Body of pancreas (tissue), 4 donors: ENCODE measurements around the gene HBG2. TPM values are rescaled to one million over a fixed set of nuclear protein-coding genes. Genes with fewer than 3 reads are reported as not detected.

Experiments used
- ATAC-seq: fragments of 150-250 bp; one replicate; pipeline ENCODE4 v1.9.1; 2016
- DNase-seq, 4 donors: peaks; one replicate each; pipeline ENCODE4 v3.0.0-alpha.2; 2019
- H3K27ac ChIP-seq, 4 donors: fragments of 200-600 bp; sonication (generic); 1 replicate in 3 of 4; 2 replicates in 1 of 4; pipeline versions ENCODE4 v1.5.1 to v1.6.1; 2016 to 2019; ENCODE audit warnings: mild to moderate bottlenecking in 1 of 4, mixed read lengths in 1 of 4, moderate library complexity in 1 of 4
- H3K27me3 ChIP-seq, 2 donors: fragments of 200-600 bp; sonication (generic); one replicate each; pipeline ENCODE4 v1.6.0; 2016; ENCODE audit warnings: mild to moderate bottlenecking in 1 of 2
- H3K36me3 ChIP-seq, 2 donors: fragments of 200-600 bp; sonication (generic); replicated peaks in 1 of 2; 2 replicates each; pipeline ENCODE4 v1.5.1; 2016; ENCODE audit warnings: low read depth in 2 of 2; ENCODE audit not compliant: insufficient read depth in 1 of 2
- H3K4me1 ChIP-seq: fragments of 200-600 bp; sonication (generic); one replicate; pipeline ENCODE4 v1.6.0; 2016
- H3K4me3 ChIP-seq, 2 donors: fragments of 200-600 bp; sonication (generic); 1 replicate in 1 of 2; 2 replicates in 1 of 2; pipeline ENCODE4 v1.5.1; 2016 to 2019
- H3K9me3 ChIP-seq, 3 donors: fragments of 200-600 bp; sonication (generic); 1 replicate in 2 of 3; 2 replicates in 1 of 3; pipeline ENCODE4 v1.5.1; 2016
- POLR2A ChIP-seq, 3 donors: fragments of 450-650 bp; IDR thresholded peaks; one replicate each; pipeline ENCODE4 v1.6.1; 2016; ENCODE audit warnings: antibody characterized with exemption in 3 of 3, mild to moderate bottlenecking in 2 of 3
- WGBS, 2 donors: methylation state at CpG; one replicate each; pipeline ENCODE4 v1.1.5; 2017; 5-methylcytosine and 5-hydroxymethylcytosine counted together
- intact Hi-C: fragments of 100-400 bp; cut with DNase I; formaldehyde crosslinking; loops from one replicate; pipeline ENCODE4 v1.15.1; 2023
- total RNA-seq, 2 donors: library from RNA; depleted of rRNA; stranded (reverse); fragments of >200 nt; gene quantifications; one replicate each; pipeline ENCODE4 v1.1.0, GENCODE V29; 2016
- TF ChIP-seq, protein P1 (sequence below), 7 experiments: fragments of 450-650 bp in 4 of 7; fragments of 200-600 bp in 3 of 7; sonication (generic) in 3 of 7; IDR thresholded peaks; one replicate each; pipeline ENCODE4 v1.5.1; 2016 to 2019; ENCODE audit warnings: antibody characterized with exemption in 7 of 7

Gene HBG2
- total RNA-seq, 2 donors from 2014 or later = not detected

DNA sequence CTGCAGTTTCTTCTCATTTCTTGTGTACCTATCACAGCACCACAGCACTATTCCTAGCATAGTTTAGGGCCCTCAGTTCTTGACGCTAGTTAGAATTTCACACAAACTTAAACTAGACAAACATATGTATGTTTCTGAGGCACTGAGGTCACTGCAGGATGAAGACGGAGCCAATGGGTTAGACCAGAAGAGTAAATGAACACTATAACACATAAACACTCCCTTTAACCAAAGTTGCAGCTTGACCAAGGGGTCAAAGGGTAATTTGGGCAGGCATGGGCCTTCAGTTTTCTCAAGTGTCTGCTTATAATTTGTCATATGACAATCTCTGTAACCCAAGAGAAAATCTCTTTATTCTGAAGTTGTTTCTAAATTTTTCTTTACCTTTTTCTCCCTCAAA is 28.0 kb upstream of the HBG2 start:
- Histone ChIP-seq H3K27me3 (no peaks in the 10 kb centered on the region), H3K4me3 (no peak overlapping the region), H3K9me3 (no peaks in the 10 kb centered on the region), H3K4me1 (no peaks in the 10 kb centered on the region), H3K27ac (no peak overlapping the region), H3K36me3 (no peaks in the 10 kb centered on the region)
- DNase-seq (no peak), ATAC-seq (no peak)
- TF ChIP-seq POLR2A (IDR thresholded peaks at IDR 0.05) = no peak
- TF ChIP-seq, protein P1, sequence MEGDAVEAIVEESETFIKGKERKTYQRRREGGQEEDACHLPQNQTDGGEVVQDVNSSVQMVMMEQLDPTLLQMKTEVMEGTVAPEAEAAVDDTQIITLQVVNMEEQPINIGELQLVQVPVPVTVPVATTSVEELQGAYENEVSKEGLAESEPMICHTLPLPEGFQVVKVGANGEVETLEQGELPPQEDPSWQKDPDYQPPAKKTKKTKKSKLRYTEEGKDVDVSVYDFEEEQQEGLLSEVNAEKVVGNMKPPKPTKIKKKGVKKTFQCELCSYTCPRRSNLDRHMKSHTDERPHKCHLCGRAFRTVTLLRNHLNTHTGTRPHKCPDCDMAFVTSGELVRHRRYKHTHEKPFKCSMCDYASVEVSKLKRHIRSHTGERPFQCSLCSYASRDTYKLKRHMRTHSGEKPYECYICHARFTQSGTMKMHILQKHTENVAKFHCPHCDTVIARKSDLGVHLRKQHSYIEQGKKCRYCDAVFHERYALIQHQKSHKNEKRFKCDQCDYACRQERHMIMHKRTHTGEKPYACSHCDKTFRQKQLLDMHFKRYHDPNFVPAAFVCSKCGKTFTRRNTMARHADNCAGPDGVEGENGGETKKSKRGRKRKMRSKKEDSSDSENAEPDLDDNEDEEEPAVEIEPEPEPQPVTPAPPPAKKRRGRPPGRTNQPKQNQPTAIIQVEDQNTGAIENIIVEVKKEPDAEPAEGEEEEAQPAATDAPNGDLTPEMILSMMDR (IDR thresholded peaks at IDR 0.05) = no peak
- intact Hi-C loops = no loop called here
- WGBS, 2 donors = 74 to 79% methylated on average over 2 of the region's 2 CpGs

DNA sequence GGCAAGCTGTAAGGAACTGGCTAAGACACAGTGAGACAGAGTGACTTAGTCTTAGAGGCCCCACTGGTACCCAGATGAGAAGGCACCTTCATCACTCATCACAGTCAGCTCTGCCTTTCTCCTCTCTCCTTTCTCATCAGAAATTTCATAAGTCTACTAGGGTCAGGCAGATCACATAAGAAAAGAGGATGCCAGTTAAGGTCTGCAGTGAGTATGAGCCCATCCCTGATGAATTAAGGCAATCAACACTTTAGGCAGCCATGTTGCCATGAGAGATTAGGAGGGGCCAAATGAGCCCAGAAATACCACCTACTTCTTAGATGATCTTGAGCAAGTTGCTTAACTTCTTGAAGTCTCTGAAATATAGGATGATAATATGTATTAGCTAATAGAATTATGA is 27.0 kb upstream of the HBG2 start:
- Histone ChIP-seq H3K9me3 (no peaks in the 10 kb centered on the region), H3K4me3 (no peak overlapping the region), H3K27ac (no peak overlapping the region), H3K4me1 (no peaks in the 10 kb centered on the region), H3K27me3 (no peaks in the 10 kb centered on the region), H3K36me3 (no peaks in the 10 kb centered on the region)
- intact Hi-C loops = no loop called here
- DNase-seq (no peak), ATAC-seq (no peak)
- TF ChIP-seq, protein P1 (IDR thresholded peaks at IDR 0.05) = no peak

DNA sequence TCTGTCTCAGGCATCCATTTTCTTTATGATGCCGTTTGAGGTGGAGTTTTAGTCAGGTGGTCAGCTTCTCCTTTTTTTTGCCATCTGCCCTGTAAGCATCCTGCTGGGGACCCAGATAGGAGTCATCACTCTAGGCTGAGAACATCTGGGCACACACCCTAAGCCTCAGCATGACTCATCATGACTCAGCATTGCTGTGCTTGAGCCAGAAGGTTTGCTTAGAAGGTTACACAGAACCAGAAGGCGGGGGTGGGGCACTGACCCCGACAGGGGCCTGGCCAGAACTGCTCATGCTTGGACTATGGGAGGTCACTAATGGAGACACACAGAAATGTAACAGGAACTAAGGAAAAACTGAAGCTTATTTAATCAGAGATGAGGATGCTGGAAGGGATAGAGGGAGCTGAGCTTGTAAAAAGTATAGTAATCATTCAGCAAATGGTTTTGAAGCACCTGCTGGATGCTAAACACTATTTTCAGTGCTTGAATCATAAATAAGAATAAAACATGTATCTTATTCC is 26.1 kb upstream of the HBG2 start:
- 49 to 63% methylated on average over 3 of the region's 3 CpGs for WGBS, 2 donors
- H3K9me3 ChIP-seq = no peaks in the 10 kb centered on the region
- no peak overlapping the region for H3K4me3 ChIP-seq
- no peaks in the 10 kb centered on the region for H3K27me3 ChIP-seq
- H3K36me3 ChIP-seq = no peaks in the 10 kb centered on the region
- TF ChIP-seq POLR2A (IDR thresholded peaks at IDR 0.05) = no peak
- TF ChIP-seq, protein P1 (IDR thresholded peaks at IDR 0.05) = no peak
- intact Hi-C loops = no loop called here
- no peaks in the 10 kb centered on the region for H3K4me1 ChIP-seq
- DNase-seq (peak in 3 of 4 donors; percentile 18 to 53 (median 20)), ATAC-seq (peak; percentile 53)
- no peak overlapping the region for H3K27ac ChIP-seq

DNA sequence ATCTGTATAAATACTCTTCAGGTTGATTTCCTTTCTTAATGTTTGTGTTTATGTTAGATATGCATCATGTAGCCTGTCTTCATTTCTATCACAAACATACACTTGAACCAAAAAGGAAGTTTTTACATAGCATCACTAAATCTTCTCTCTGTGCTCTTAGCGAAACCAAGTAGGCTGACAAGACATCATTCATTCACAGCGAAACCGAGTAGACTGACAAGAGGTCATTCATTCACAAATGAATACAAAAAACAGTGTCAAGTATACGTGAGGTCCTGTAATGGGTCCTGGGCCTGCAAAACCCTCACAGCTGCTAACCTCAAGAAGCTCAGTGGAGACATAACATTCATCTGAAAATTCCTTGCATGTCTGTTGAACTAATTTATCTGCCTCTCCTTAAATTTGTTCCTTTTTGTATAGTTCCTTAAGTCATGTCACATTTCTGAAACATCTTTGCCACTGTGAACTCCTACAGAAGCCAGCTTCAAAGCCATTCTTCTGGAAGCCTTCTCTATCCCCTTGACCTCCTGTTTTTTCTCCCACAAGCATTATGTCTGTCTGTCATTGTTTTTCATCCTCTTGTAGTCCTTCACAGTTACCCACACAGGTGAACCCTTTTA is 25.0 kb upstream of the HBG2 start:
- ATAC-seq = no peak
- Histone ChIP-seq H3K36me3 (no peaks in the 10 kb centered on the region), H3K27ac (no peak overlapping the region), H3K4me3 (no peak overlapping the region), H3K27me3 (no peaks in the 10 kb centered on the region), H3K9me3 (no peaks in the 10 kb centered on the region), H3K4me1 (no peaks in the 10 kb centered on the region)
- TF ChIP-seq, protein P1 (IDR thresholded peaks at IDR 0.05) = no peak
- no peak for TF ChIP-seq POLR2A (IDR thresholded peaks at IDR 0.05)
- 71 to 72% methylated on average over 4 of the region's 4 CpGs for WGBS, 2 donors
- intact Hi-C loops = no loop called here
- DNase-seq = no peak

DNA sequence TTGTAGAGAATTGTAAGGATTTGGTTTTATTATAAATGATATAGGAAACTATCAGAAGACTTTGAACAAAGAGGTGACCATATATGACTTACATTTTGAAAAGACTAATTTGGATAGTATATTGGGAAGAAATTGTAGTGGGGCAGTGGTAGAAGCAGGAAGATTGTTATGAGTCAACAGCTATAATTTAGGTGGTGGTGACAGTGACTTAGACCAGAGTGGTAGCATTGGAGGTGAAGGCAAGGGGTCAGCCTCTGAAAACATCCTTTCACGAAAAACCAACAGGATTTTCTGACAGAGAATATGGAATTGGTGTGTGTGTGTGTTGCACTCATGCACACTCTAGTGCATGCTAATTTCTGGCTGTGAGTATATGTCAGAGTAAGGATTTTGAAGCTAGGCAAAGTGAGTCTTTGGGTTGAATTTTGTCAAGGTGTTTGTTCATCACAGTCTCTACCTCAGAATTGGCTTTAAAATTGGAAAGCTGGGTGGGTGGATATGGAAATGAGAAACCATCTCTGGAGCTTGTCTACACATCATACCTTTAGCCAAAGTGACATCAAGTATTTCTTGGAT is 23.3 kb upstream of the HBG2 start:
- intact Hi-C loops = no loop called here

More for the DNA sequence above, 23.3 kb upstream of the HBG2 start:
- DNase-seq = no peak
- no peak for TF ChIP-seq POLR2A (IDR thresholded peaks at IDR 0.05)
- TF ChIP-seq, protein P1 (IDR thresholded peaks at IDR 0.05) = no peak
- 73 to 75% methylated on average over 1 of the region's 1 CpG for WGBS, 2 donors
- H3K36me3 ChIP-seq = no peaks in the 10 kb centered on the region
- H3K27me3 ChIP-seq = no peaks in the 10 kb centered on the region
- no peak overlapping the region for H3K4me3 ChIP-seq
- H3K27ac ChIP-seq = no peak overlapping the region
- no peaks in the 10 kb centered on the region for H3K9me3 ChIP-seq
- no peaks in the 10 kb centered on the region for H3K4me1 ChIP-seq
- ATAC-seq = no peak
